Stimulated activated CD4-positive, alpha-beta T cell treated with anti-CD3 and anti-CD28 coated beads, Interleukin-4, amount 100 ng/mL, for 4 hours (primary cell): ENCODE results near the gene MCAT.

Experiments used
- DNase-seq, 2 experiments: peaks; one replicate each; pipeline ENCODE4 v3.0.0-alpha.2; 2020

The MCAT gene

GRCh38 chr22:43171607-43172006, 28.4 kb upstream of the MCAT start:
- DNase-seq: no peak

- DNase-seq: no peak
These were observed 27.9 kb upstream of the MCAT start for GRCh38 chr22:43171019-43171491.

GRCh38 chr22:43170131-43170480, 26.9 kb upstream of the MCAT start:
- DNase-seq: no peak

GRCh38 chr22:43169310-43170130, 26.3 kb upstream of the MCAT start:
- DNase-seq: no peak

GRCh38 chr22:43168471-43169309, 25.5 kb upstream of the MCAT start:
- no peak for DNase-seq

- no peak for DNase-seq
These were observed 23.9 kb upstream of the MCAT start for GRCh38 chr22:43167001-43167589.

GRCh38 chr22:43166132-43166930, 23.1 kb upstream of the MCAT start:
- DNase-seq: no peak

GRCh38 chr22:43164636-43165035, 21.4 kb upstream of the MCAT start:
- DNase-seq: no peak

- no peak for DNase-seq
These were observed 20.1 kb upstream of the MCAT start for GRCh38 chr22:43163241-43163795.

- DNase-seq: no peak
These were observed 19.4 kb upstream of the MCAT start for GRCh38 chr22:43162412-43163150.

- no peak for DNase-seq
These were observed 17.4 kb upstream of the MCAT start for GRCh38 chr22:43160497-43161126.

- no peak for DNase-seq
These were observed 16.4 kb upstream of the MCAT start for GRCh38 chr22:43159484-43160178.

GRCh38 chr22:43158778-43159483, 15.7 kb upstream of the MCAT start:
- DNase-seq: no peak

- no peak for DNase-seq
These were observed 14.8 kb upstream of the MCAT start for GRCh38 chr22:43157874-43158546.

GRCh38 chr22:43156413-43156812, 13.2 kb upstream of the MCAT start:
- no peak for DNase-seq

- no peak for DNase-seq
These were observed 12.6 kb upstream of the MCAT start for GRCh38 chr22:43155789-43156188.

- DNase-seq: no peak
These were observed 11.8 kb upstream of the MCAT start for GRCh38 chr22:43154887-43155536.

- DNase-seq: no peak
These were observed 10.7 kb upstream of the MCAT start for GRCh38 chr22:43153899-43154298.
